GOT3 (cell line): ENCODE measurements around the gene PDE4D.

Source experiments
- DNase-seq: peaks from one replicate; lab custom pipeline; 2025; ENCODE audit warnings: mixed read lengths; lab: John Stamatoyannopoulos, UW

The PDE4D gene

GRCh38 chr5:59254055-59254687 is 639.4 kb downstream of the PDE4D start:
- DNase-seq = no peak

- no peak for DNase-seq
Observed at GRCh38 chr5:59253625-59254024, 639.9 kb downstream of the PDE4D start.

GRCh38 chr5:59251627-59252026 is 641.9 kb downstream of the PDE4D start:
- no peak for DNase-seq

- no peak for DNase-seq
Observed at GRCh38 chr5:59249726-59250125, 643.8 kb downstream of the PDE4D start.

GRCh38 chr5:59249160-59249559 is 644.4 kb downstream of the PDE4D start:
- DNase-seq = no peak

GRCh38 chr5:59246882-59247281 is 646.6 kb downstream of the PDE4D start:
- no peak for DNase-seq

- no peak for DNase-seq
Observed at GRCh38 chr5:59246145-59246869, 647.2 kb downstream of the PDE4D start.

- DNase-seq = no peak
Observed at GRCh38 chr5:59245198-59245597, 648.3 kb downstream of the PDE4D start.

- DNase-seq = no peak
Observed at GRCh38 chr5:59241552-59241951, 652.0 kb downstream of the PDE4D start.

GRCh38 chr5:59241119-59241518 is 652.4 kb downstream of the PDE4D start:
- no peak for DNase-seq

GRCh38 chr5:59238126-59238902 is 655.2 kb downstream of the PDE4D start:
- no peak for DNase-seq

GRCh38 chr5:59236986-59237385 is 656.5 kb downstream of the PDE4D start:
- no peak for DNase-seq

GRCh38 chr5:59236448-59236847 is 657.1 kb downstream of the PDE4D start:
- no peak for DNase-seq

GRCh38 chr5:59234236-59234635 is 659.3 kb downstream of the PDE4D start:
- DNase-seq = no peak

- DNase-seq = no peak
Observed at GRCh38 chr5:59231221-59231931, 662.1 kb downstream of the PDE4D start.

- DNase-seq = no peak
Observed at GRCh38 chr5:59222687-59223511, 670.6 kb downstream of the PDE4D start.

- no peak for DNase-seq
Observed at GRCh38 chr5:59221769-59222168, 671.8 kb downstream of the PDE4D start.

- no peak for DNase-seq
Observed at GRCh38 chr5:59218424-59219045, 675.0 kb downstream of the PDE4D start.

- no peak for DNase-seq
Observed at GRCh38 chr5:59216841-59217240, 676.7 kb downstream of the PDE4D start.

- no peak for DNase-seq
Observed at GRCh38 chr5:59212596-59212995, 680.9 kb downstream of the PDE4D start.

GRCh38 chr5:59209758-59210359 is 683.7 kb downstream of the PDE4D start:
- no peak for DNase-seq
